ENCODE data around the gene USP22. TPM values are rescaled to one million over a fixed set of nuclear protein-coding genes. Genes with fewer than 3 reads are reported as not detected.
"Not testable (repeated sequence)": the region's sequence is repeated elsewhere in the genome, so short reads cannot be mapped to it uniquely, and the experiment has no call there.

Gene USP22
- total RNA-seq, 4 donors from 2014 or later: 120 to 258 (median 143) TPM

DNA sequence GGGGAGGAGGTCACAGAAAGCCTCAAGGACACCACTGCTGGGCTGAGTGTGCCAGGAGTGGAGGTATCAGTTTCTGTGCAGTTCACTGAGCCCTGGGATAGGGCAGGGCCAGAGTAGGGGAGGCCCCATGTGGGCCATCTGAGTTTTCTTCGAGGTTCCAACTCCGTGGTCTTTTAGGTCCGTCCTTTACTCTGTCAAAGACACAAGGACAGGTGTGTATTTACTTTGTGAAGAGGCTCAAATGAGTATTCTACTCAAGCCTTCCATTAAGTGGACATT lies 59.5 kb downstream of the USP22 start:
- no peak overlapping the region for H3K4me3 ChIP-seq
- TF ChIP-seq CTCF (IDR thresholded peaks at IDR 0.05 in 4 of 5, conservative IDR thresholded peaks at IDR 0.05 in 1 of 5) (no peak), POLR2A (IDR thresholded peaks at IDR 0.05) (no peak)
- H3K36me3 ChIP-seq: no peaks in the 10 kb centered on the region
- H3K27me3 ChIP-seq: no peaks in the 10 kb centered on the region
- in situ Hi-C loops (cut with MboI; ENCODE audit: low sequenced_read_pairs in 4 of 4) (no loop called here), intact Hi-C loops (cut with DNase I; ENCODE audit: low total_unique reads) (no loop called here)
- no peaks in the 10 kb centered on the region for H3K4me1 ChIP-seq
- ATAC-seq (no peak), DNase-seq (no peak)
- H3K9me3 ChIP-seq: no peaks in the 10 kb centered on the region
- H3K27ac ChIP-seq: no peak overlapping the region

DNA sequence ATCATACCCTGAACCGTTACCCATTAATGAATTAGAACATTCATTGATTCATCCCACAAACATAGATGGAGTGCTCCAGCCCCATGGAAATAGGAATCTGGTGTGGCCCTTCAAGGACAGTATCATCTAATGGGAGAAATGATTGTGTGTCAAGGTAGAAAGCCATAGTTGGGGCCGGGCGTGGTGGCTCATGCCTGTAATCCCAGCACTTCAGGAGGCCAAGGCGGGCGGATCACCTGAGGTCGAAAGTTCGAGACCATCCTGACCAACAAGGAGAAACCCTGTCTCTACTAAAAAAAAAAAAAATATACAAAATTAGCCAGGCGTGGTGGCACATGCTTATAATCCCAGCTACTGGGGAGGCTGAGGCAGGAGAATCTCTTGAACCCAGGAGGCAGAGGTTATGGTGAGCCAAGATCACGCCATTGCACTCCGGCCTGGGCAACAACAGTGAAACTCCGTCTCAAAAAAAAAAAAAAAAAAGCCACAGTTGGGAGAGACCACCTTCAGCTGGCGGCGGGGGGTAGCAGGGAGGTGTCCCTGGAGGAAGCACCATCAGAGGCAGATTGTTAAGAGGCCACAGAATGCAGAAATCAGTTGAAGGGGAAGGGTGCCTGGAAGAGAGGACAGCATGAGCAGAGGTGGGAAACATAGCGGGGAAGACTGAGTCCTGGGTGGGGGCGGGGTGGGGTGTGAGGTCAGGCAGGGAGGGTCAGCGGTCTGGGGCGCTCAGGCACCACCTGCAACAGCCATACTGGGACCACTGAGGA lies 60.0 kb downstream of the USP22 start:
- in situ Hi-C loops (cut with MboI; ENCODE audit: low sequenced_read_pairs in 4 of 4) (no loop called here), intact Hi-C loops (cut with DNase I; ENCODE audit: low total_unique reads) (no loop called here)
- no peak overlapping the region for H3K27ac ChIP-seq
- H3K4me1 ChIP-seq: no peaks in the 10 kb centered on the region
- no peak for ATAC-seq
- no peaks in the 10 kb centered on the region for H3K27me3 ChIP-seq
- no peaks in the 10 kb centered on the region for H3K9me3 ChIP-seq
- TF ChIP-seq CTCF (IDR thresholded peaks at IDR 0.05 in 4 of 5, conservative IDR thresholded peaks at IDR 0.05 in 1 of 5): no peak
- no peak for TF ChIP-seq POLR2A (IDR thresholded peaks at IDR 0.05)
- H3K4me3 ChIP-seq: no peak overlapping the region
- DNase-seq: no peak
- H3K36me3 ChIP-seq: no peaks in the 10 kb centered on the region

DNA sequence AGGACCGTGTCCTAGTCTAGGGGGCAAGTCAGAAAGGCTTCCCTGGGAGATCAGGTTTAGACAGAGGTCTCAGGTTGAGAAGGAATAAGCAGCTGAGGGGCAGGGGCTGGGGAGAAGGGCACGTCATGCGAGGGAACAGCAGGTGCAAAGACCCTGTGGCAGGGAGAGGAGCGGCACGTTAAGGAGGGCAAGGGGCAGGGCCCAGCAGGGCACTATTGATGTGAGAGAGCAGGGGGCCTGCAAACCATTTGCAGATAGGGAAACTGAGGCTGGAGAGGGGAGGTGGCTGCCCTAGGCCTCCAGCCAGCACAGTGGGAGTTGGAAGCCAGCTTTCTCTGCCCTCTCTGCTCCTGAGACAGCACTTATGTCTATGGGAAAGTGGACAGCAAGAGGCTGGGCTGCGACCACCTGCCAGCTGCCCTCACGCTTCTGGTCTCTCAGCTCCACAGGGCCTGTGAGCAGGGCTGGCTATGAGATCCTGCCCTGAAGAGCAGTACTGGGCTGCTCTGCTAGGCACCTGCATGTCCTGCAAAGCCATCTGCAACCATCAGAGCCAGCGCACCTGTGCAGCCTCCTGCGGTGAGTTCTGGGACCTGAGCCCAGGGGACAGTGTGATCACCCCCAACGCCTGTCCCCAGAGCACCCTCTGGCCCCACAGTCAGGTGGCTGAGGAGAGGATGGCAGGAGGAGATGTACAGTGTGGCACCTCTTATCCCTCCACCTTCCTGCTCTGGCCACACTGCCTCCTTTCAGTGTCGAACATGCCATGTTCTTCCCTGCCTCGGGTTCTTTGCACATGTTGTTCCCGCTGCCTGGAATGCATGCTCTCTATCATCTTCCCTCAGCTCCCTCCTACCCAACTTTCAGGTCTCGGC lies 61.5 kb downstream of the USP22 start:
- intact Hi-C loops (cut with DNase I; ENCODE audit: low total_unique reads) (no loop called here), in situ Hi-C loops (cut with MboI; ENCODE audit: low sequenced_read_pairs in 4 of 4) (no loop called here)
- DNase-seq (no peak), ATAC-seq (no peak)
- H3K4me3 ChIP-seq: no peak overlapping the region
- no peaks in the 10 kb centered on the region for H3K9me3 ChIP-seq
- H3K4me1 ChIP-seq: no peaks in the 10 kb centered on the region
- H3K27ac ChIP-seq: no peak overlapping the region
- no peaks in the 10 kb centered on the region for H3K36me3 ChIP-seq
- H3K27me3 ChIP-seq: no peaks in the 10 kb centered on the region
- TF ChIP-seq POLR2A (IDR thresholded peaks at IDR 0.05) (no peak), CTCF (IDR thresholded peaks at IDR 0.05 in 4 of 5, conservative IDR thresholded peaks at IDR 0.05 in 1 of 5) (no peak)

DNA sequence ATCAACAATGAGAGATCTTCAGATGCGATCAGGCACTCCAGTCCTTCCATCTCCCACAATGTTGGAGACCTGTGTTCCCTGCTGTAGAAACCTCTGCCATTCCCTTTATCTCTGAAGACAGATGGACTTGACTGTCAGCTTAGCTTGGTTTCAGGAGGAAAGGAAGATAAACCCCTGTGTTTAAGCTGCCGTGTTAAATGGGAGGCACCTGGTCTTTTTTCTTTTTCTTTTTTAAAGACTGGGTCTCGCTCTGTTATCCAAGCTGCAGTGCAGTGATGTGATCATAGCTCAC lies 63.1 kb downstream of the USP22 start:
- in situ Hi-C loops (cut with MboI; ENCODE audit: low sequenced_read_pairs in 4 of 4): no loop called here
- Histone ChIP-seq H3K27ac (no peak overlapping the region), H3K27me3 (no peaks in the 10 kb centered on the region), H3K36me3 (no peaks in the 10 kb centered on the region), H3K4me3 (no peak overlapping the region), H3K4me1 (no peaks in the 10 kb centered on the region), H3K9me3 (no peaks in the 10 kb centered on the region)
- intact Hi-C loops (cut with DNase I; ENCODE audit: low total_unique reads): no loop called here
- ATAC-seq: no peak
- TF ChIP-seq POLR2A (IDR thresholded peaks at IDR 0.05) (no peak), CTCF (IDR thresholded peaks at IDR 0.05 in 4 of 5, conservative IDR thresholded peaks at IDR 0.05 in 1 of 5) (no peak)
- no peak for DNase-seq

DNA sequence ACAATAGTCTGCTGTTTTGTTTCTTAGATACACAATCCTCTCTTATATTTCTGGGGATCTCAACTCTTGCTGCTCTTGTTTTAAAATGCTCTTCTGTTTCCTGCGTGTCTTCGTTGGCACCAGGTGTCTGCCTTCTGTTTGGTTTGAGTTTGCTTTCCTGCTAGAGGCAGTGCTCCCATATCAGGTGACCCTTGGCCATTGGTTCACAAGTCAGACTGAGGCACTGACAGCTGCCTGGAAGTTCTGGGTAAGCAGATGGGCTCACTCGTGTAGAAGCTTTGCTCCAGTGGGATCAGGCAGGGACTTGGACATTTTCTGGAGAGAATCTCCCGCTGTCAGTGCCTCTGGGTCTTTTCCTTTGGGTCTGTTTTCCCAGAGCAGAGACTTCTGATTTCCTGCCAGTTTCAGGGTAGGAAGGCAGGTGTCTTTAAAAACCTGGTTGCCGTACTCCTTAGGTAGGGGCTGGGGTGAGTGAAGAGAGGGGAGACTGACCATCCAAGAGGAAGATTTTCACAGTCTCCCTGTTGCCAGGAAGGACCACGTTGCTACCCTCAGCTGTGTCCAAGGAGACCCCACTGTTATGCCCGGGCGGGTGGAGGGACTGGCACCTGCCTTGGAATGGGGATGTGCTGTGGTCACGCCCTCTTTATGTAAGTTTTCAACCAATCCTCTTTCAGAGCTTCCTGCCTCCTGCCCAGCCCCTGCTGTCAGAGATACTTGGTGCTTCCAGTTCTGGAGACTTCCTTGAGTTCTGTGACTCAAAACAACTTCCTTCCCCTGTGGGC lies 63.6 kb downstream of the USP22 start:
- H3K9me3 ChIP-seq; ATAC-seq; in situ Hi-C loops (cut with MboI; ENCODE audit: low sequenced_read_pairs in 4 of 4); H3K36me3 ChIP-seq; H3K4me1 ChIP-seq; intact Hi-C loops (cut with DNase I; ENCODE audit: low total_unique reads); H3K4me3 ChIP-seq; DNase-seq; H3K27ac ChIP-seq; H3K27me3 ChIP-seq: not testable (repeated sequence)

GRCh38 chr17:20977609-20978253 lies 65.1 kb downstream of the USP22 start:
- H3K4me3 ChIP-seq; DNase-seq; H3K9me3 ChIP-seq; H3K27me3 ChIP-seq; H3K36me3 ChIP-seq; intact Hi-C loops (cut with DNase I; ENCODE audit: low total_unique reads); H3K27ac ChIP-seq; in situ Hi-C loops (cut with MboI; ENCODE audit: low sequenced_read_pairs in 4 of 4); ATAC-seq; H3K4me1 ChIP-seq: not testable (repeated sequence)

Measured in gastrocnemius medialis (tissue), 4 donors.